OCI-M2 (cell line): Measurements from ENCODE around the gene WDR90.
"Not testable (repeated sequence)": the region's sequence is repeated elsewhere in the genome, so short reads cannot be mapped to it uniquely, and the experiment has no call there.

Source experiments
- DNase-seq: peaks from one replicate; lab custom pipeline; 2025; ENCODE audit not compliant: unreplicated experiment; lab: John Stamatoyannopoulos, UW

The WDR90 gene

DNA sequence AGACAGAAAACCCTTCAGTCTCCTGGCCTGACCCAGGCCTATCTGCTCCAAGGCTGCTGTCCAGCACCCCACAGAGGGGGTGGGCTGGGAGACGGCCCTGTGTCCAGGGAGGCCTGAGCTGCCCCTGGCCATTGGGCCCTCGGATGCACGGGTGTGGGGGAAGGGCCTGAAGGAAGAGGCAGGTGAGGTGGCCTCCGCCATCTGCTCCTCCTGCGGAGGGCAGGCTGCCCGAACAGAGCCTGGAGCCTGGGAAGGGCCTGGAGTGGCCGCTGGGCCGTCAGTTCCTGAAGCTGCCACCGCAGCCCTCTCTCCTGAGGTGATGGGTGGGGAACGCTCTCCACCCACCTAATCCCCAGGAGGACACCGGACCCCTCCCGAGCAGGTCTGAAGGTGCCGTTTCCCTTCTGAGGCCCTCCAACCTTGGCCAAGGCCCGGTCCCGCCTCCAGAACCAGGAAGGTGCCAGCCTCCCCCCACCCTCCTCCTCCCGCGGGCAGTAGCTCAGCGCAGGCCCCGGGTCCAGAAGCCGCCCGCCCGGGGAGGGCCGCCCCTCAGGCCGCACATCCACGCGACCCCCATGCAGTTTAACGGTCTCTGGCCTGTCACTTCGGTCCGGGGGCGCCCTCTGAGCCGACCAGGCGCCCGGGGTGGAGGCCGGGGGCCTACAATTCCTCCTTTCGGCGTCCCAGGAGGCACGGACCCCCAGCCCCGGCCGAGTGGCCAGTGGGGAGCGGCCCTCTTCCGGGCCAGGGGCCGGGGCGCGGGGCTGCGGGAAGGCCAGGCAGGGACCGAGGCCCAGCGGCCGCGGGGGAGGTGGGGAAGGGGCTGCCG is 55.6 kb downstream of the WDR90 start:
- no peak for DNase-seq

DNA sequence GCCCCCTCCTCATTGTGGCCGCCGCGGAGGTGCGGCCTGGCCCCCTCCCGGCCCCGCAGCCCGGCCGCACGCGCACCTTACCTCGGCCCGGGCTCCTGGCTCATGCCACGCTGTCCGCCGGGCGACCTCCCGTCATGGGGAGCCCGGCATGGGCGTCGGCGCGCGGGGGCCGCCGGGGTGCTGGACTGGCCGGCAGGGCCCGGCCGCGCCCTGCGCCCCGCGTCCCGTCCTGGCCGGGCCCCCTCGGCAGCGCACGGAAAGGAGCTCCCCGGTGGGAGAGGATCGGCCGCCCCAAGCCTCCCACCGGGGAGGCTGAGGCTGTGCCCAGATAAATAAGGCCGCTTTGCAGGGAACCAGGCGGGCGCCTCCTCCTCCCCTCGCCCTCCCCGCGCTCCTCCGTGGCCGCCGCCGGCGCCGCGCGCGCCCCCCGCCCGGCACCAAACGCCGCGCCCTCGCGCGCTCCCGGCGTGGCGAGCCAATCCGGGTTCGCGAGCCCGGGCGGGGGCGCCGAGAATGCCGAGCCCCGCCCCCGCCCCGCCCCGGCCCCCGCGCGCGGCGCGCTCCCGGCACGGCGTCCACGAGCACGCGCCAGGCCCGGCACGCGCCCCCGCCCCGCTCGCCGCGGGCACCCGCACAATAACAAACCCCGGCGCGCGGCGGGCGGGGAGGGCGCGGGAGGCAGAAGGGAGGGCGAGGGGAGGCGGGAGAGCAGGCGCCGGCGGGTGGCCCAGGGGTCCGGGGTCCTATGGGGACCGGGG is 56.4 kb downstream of the WDR90 start, which contains the start of gene FBXL16:
FBXL16 (minus strand) TSS at position 371 of the 758 bp plus-strand sequence. CDS start 8,396 bp downstream, outside the sequence.
- no peak for DNase-seq

GRCh38 chr16:706189-707061 is 57.3 kb downstream of the WDR90 start:
- DNase-seq, result no peak

DNA sequence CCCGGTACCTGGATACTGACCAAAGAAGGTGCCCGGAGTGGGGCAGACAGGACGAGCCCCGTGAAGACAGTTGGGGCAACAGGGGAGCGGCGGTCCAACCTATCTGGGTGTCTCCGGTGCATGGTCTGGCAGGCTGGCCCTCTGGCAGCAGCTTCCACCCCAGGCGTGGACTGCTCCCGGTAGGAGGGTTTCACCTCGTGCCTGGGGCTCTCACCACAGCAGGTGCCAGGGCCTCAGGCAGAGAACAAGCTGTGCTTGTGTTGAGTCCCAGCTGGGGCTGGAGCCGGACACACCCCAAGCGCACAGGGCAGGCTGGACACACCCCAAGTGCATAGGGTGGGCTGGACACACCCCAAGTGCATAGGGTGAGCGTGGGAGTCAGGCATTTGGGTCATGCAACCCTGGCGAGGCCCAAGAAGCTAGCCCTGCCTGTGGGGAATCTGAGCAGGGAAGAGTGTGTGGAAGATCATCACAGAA is 57.9 kb downstream of the WDR90 start:
- DNase-seq, result no peak

GRCh38 chr16:708019-708418 is 58.9 kb downstream of the WDR90 start:
- no peak for DNase-seq

DNA sequence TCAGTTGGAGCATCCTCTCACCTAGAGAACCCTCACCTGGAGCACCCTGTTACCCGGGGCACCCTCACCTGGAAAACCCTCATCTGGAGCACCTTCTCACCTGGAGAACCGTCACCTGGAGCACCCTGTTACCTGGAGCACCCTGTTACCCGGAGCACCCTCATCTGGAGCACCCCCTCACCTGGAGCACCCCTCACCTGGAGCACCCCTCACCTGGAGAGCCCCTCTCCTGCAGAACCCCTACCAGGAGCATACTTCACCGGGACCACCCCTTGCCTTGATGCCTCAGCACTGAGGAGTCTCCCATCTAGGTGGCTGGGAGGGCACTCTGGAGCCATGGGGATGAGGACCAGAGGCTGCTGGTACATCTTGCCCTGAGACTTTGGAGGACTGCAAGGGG is 59.8 kb downstream of the WDR90 start:
- DNase-seq, result no peak

DNA sequence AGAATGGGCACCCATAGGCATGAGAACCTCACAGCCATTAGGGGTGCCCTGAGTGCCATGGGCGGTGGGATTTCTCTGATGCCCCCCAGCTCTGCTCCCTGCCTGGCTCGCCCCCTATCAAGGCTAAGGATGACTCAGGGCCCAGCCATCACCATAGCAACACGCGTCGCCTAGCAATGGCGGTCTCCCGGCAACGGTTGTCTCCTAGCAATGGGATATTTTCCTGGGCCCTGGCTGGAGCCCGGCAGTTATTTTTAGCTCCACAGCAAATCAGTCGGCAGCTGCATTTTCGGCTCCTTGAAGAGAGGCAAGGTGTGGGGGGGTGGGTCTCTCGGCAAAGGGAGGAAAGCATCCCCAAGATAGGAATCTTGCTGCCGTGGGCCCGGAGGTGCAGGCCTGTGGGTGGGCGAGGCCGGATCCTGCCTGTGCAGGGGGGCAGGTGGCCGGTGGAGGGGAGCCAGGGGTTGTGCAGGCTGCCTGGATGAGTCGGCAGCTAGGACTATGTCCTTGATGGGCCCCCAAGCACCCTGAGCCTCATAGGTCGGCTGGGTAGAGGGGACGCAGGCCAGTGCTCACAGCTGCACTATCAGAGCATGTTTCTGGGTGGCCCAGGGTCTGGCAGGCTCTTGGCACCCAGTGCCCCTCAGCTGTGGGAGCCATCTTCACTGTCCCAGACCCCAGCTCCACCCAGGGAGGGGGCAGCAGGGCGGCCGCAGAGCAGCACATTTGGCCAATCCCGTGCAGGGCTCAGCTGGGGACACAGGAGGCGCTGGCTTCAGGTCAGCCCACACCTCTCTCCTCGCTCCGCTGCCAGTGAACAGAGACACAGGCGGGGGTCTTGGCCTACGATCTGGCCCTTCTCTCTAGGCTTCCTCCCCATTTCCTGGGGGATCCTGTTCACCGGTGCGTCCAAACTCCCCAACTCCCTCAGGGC is 60.7 kb downstream of the WDR90 start:
- DNase-seq, result no peak

DNA sequence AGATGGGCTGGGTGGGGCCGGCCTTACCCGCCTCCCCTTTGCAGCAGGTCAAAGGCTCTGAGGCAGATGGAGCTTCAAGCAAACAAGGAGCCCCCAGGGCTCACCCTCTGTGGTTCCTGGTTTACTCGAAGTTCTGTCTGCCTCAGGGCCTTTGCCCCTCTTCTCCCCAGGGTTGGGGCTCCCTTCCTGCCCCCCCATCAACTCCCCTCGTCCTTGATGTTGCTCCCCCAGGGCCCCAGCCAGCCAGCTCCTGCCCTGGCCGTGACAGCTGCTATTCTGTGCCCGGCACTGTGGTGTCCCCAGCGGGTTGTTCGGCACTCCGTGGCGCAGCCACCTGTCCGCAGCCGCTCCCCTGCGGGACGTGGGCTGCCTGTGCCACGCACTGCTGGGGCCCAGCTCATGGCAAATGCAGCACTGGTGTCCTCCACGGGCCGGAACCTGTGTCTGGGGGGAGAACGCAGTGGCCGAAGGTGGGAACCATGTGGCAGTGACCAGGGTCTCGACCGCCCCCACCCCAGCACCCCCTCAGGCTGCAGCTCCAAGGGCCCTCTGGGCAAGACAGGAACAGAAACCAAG is 61.4 kb downstream of the WDR90 start:
- no peak for DNase-seq

DNA sequence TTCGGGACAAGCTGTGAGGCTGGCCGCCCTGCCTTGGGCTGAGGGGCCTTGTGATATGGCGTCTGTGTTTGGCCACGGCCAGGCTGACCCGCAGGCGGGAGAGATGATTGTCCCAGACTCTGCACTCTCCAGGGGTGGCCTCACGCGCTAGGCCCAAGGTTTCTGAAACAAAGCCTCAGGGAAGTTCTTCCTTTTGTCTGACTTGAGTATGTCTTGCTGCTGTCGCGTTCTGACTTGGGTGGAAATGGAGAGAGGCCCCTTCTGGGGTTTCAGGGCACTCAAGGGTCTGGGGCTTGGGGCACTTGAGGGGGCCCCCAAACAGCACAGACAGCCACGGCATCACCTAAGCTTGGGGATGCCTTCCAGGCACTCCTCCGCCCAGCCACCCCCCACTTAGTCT is 61.9 kb downstream of the WDR90 start:
- no peak for DNase-seq

- DNase-seq, result no peak
Observed at GRCh38 chr16:711548-712320, 62.6 kb downstream of the WDR90 start.

DNA sequence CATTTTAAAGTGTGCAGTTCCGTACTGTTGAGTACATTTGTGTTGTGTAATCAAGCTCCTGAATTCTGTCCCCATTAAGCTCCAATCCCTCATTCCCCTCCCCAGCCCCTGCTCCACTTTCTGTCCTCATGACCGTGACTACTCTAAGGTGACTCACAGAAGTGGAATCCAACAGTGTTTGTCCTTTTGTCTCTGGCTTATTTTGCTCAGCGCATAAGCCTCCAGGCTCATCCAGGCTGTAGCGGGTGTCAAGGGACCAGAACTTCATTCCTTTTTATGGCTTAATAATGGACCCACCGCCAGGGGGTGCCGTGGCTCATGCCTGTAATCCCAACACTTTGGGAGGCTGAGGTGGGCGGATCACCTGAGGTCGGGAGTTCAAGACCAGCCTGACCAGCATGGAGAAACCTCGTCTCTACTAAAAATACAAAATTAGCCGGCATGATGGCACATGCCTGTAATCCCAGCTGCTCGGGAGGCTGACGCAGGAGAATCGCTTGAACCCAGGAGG is 63.6 kb downstream of the WDR90 start:
- DNase-seq, result not testable (repeated sequence)

DNA sequence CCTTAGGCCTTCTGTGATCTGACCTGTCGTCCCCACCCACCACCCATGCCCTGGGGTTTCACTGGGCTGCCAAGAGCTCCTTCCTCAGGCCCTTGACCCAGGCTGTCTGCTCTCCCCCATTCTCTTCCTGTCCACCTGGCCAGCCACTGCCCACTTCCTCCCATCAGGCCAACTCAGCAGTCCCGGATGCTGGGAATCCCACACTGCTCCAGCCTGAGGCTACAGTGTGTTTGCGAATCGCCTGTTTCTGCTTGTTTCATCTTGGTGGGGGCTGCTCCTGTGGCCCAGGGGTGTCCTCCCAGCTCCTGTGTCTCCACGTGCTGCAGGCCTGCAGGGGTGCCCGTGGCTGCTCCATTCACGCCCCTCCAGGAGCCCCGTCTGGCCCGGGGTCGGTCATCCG is 64.9 kb downstream of the WDR90 start:
- DNase-seq, result no peak

GRCh38 chr16:714558-715476 is 65.7 kb downstream of the WDR90 start, which contains the start of gene METRN:
TSS of gene METRN (plus strand) at chr16:715118. CDS start at chr16:715290, 172 bp downstream.
- DNase-seq, result no peak

- DNase-seq, result no peak
Observed at GRCh38 chr16:715477-716199, 66.5 kb downstream of the WDR90 start.

- DNase-seq, result no peak
Observed at GRCh38 chr16:716200-716568, 67.0 kb downstream of the WDR90 start.

DNA sequence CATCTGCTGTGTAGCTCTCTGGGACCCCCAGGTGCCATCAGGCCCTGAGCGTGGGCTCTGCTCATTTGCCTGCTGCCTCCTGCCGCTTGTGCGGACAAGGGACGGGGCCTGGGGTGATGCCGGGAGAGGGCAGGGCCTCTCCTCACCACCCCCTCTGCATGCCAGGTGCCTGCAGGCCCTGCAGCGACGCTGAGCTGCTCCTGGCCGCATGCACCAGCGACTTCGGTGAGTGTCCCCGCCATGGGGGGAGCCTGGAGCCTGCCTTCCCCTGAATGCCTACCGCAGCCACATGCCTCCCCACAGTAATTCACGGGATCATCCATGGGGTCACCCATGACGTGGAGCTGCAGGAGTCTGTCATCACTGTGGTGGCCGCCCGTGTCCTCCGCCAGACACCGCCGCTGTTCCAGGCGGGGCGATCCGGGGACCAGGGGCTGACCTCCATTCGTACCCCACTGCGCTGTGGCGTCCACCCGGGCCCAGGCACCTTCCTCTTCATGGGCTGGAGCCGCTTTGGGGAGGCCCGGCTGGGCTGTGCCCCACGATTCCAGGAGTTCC is 67.7 kb downstream of the WDR90 start:
- DNase-seq, result no peak
